WERI-Rb-1 (cell line): ENCODE results near the gene MAP3K7CL.

Experiments
- DNase-seq: peaks from one replicate; pipeline ENCODE4 v3.0.0-alpha.2; 2020
- H3K27ac ChIP-seq: fragments of 250-450 bp; sonication (Bioruptor Pico); 2 replicates; pipeline ENCODE4 v1.5.1; 2020; ENCODE audit warnings: mild to moderate bottlenecking, moderate library complexity
- H3K27me3 ChIP-seq: fragments of 250-450 bp; sonication (Bioruptor Pico); 2 replicates; pipeline ENCODE4 v1.5.1; 2021; ENCODE audit warnings: mild to moderate bottlenecking, low read depth, moderate library complexity; ENCODE audit not compliant: insufficient read depth, severe bottlenecking
- H3K36me3 ChIP-seq: fragments of 250-450 bp; sonication (Bioruptor Pico); 2 replicates; pipeline ENCODE4 v1.5.1; 2020; ENCODE audit warnings: mild to moderate bottlenecking, moderate library complexity
- H3K4me3 ChIP-seq: 2 replicates; pipeline ENCODE4 v1.5.1; 2011; ENCODE audit warnings: low read depth, mild to moderate bottlenecking, control low read depth, low read length
- H3K9me3 ChIP-seq: fragments of 250-450 bp; sonication (Bioruptor Pico); 2 replicates; pipeline ENCODE4 v1.5.1; 2021; ENCODE audit warnings: mild to moderate bottlenecking, moderate library complexity; ENCODE audit not compliant: severe bottlenecking
- CTCF ChIP-seq: IDR thresholded peaks from 2 replicates; pipeline ENCODE4 v1.5.1; 2011; ENCODE audit warnings: low read depth, mild to moderate bottlenecking, control low read depth, inconsistent platforms, low read length

MAP3K7CL gene

GRCh38 chr21:29186246-29186645 lies 55.8 kb downstream of the MAP3K7CL start:
- no peaks in the 10 kb centered on the region for H3K36me3 ChIP-seq
- no peak overlapping the region for H3K27ac ChIP-seq
- no peak for DNase-seq
- H3K9me3 ChIP-seq, result no peaks in the 10 kb centered on the region
- no peak for TF ChIP-seq CTCF
- no peak overlapping the region for H3K4me3 ChIP-seq
- H3K27me3 ChIP-seq, result no peaks in the 10 kb centered on the region

GRCh38 chr21:29187944-29188343 lies 57.5 kb downstream of the MAP3K7CL start:
- no peaks in the 10 kb centered on the region for H3K36me3 ChIP-seq
- no peak overlapping the region for H3K27ac ChIP-seq
- TF ChIP-seq CTCF, result no peak
- H3K9me3 ChIP-seq, result no peaks in the 10 kb centered on the region
- DNase-seq, result no peak
- no peaks in the 10 kb centered on the region for H3K27me3 ChIP-seq
- no peak overlapping the region for H3K4me3 ChIP-seq

GRCh38 chr21:29189353-29189752 lies 58.9 kb downstream of the MAP3K7CL start:
- Histone ChIP-seq H3K9me3 (no peaks in the 10 kb centered on the region), H3K27me3 (no peaks in the 10 kb centered on the region), H3K27ac (no peak overlapping the region), H3K36me3 (no peaks in the 10 kb centered on the region), H3K4me3 (no peak overlapping the region)
- DNase-seq, result no peak
- TF ChIP-seq CTCF, result no peak

GRCh38 chr21:29190923-29191331 lies 60.5 kb downstream of the MAP3K7CL start:
- H3K36me3 ChIP-seq, result no peaks in the 10 kb centered on the region
- no peak overlapping the region for H3K27ac ChIP-seq
- DNase-seq, result no peak
- no peaks in the 10 kb centered on the region for H3K27me3 ChIP-seq
- no peaks in the 10 kb centered on the region for H3K9me3 ChIP-seq
- no peak for TF ChIP-seq CTCF
- no peak overlapping the region for H3K4me3 ChIP-seq

- H3K4me3 ChIP-seq, result no peak overlapping the region
Measured at GRCh38 chr21:29193072-29193471, 62.6 kb downstream of the MAP3K7CL start.

More at GRCh38 chr21:29193072-29193471, 62.6 kb downstream of the MAP3K7CL start:
- H3K27me3 ChIP-seq, result no peaks in the 10 kb centered on the region
- H3K27ac ChIP-seq, result no peak overlapping the region
- no peak for TF ChIP-seq CTCF
- no peak for DNase-seq
- no peaks in the 10 kb centered on the region for H3K9me3 ChIP-seq
- H3K36me3 ChIP-seq, result no peaks in the 10 kb centered on the region
